SK-N-SH (cell line): ENCODE measurements around the gene RASGRF2. TPM values are rescaled to one million over a fixed set of nuclear protein-coding genes. Genes with fewer than 3 reads are reported as not detected.

ENCODE experiments used
- CTCF ChIA-PET: fragments of 300-600, 350-600 bp; formaldehyde crosslinking; extraction: SDS; loops from one replicate; lab custom pipeline; 2021; lab: Yijun Ruan, JAX
- POLR2A ChIA-PET: fragments of 350-600 bp; sonication (Branson Sonifier 250); formaldehyde crosslinking; extraction: SDS; loops from one replicate; lab custom pipeline; 2020; ENCODE audit warnings: antibody characterized with exemption, inconsistent platforms; lab: Yijun Ruan, JAX
- DNase-seq: peaks from one replicate; pipeline ENCODE4 v3.0.0; 2012
- H2AFZ ChIP-seq: fragments of 200-600 bp; sonication (generic); 2 replicates; pipeline ENCODE4 v1.8.1; 2016; ENCODE audit warnings: antibody characterized with exemption, mild to moderate bottlenecking, low read depth
- H3F3A ChIP-seq: fragments of 200-600 bp; sonication (generic); replicated peaks from 2 replicates; pipeline ENCODE3; 2016; ENCODE audit warnings: antibody characterized with exemption, mild to moderate bottlenecking; ENCODE audit not compliant: insufficient read depth
- H3K27ac ChIP-seq, 2 experiments: fragments of 200-500 bp in 1 of 2; fragments of 200-600 bp in 1 of 2; sonication (Bioruptor generic) in 1 of 2; sonication (generic), shearing (Covaris generic) in 1 of 2; 2 replicates each; pipeline versions ENCODE4 v1.5.1 to v1.6.1; 2014 to 2016; ENCODE audit warnings: low read depth in 2 of 2, inconsistent platforms in 1 of 2, low read length in 1 of 2, mild to moderate bottlenecking in 1 of 2, mixed read lengths in 1 of 2
- H3K27me3 ChIP-seq: fragments of 200-600 bp; sonication (generic), shearing (Covaris generic); 2 replicates; pipeline ENCODE4 v1.6.1; 2016; ENCODE audit warnings: mixed run types; ENCODE audit not compliant: insufficient read depth
- H3K36me3 ChIP-seq, 2 experiments: fragments of 200-500 bp in 1 of 2; fragments of 200-600 bp in 1 of 2; sonication (Bioruptor generic) in 1 of 2; sonication (generic) in 1 of 2; replicated peaks in 1 of 2; 2 replicates each; pipeline versions ENCODE3 to v1.5.1; 2014 to 2016; ENCODE audit warnings: low read length in 1 of 2, mild to moderate bottlenecking in 1 of 2; ENCODE audit not compliant: insufficient read depth in 2 of 2, control insufficient read depth in 1 of 2
- H3K4me1 ChIP-seq, 2 experiments: fragments of 200-500 bp in 1 of 2; fragments of 200-600 bp in 1 of 2; sonication (Bioruptor generic) in 1 of 2; sonication (generic), shearing (Covaris generic) in 1 of 2; 2 replicates each; pipeline versions ENCODE4 v1.5.1 to v1.6.1; 2014 to 2016; ENCODE audit warnings: low read depth in 1 of 2, low read length in 1 of 2, mixed run types in 1 of 2; ENCODE audit not compliant: insufficient read depth in 2 of 2, control insufficient read depth in 1 of 2
- H3K4me2 ChIP-seq: fragments of 200-600 bp; sonication (generic), shearing (Covaris generic); 2 replicates; pipeline ENCODE4 v1.6.1; 2017; ENCODE audit warnings: mixed run types
- H3K4me3 ChIP-seq, 2 experiments: fragments of 200-500 bp in 1 of 2; fragments of 200-600 bp in 1 of 2; sonication (Bioruptor generic) in 1 of 2; sonication (generic), shearing (Covaris generic) in 1 of 2; 2 replicates each; pipeline versions ENCODE4 v1.5.1 to v1.8.1; 2014 to 2016; ENCODE audit warnings: low read depth in 2 of 2, inconsistent platforms in 1 of 2, low read length in 1 of 2, mild to moderate bottlenecking in 1 of 2, mixed read lengths in 1 of 2, moderate library complexity in 1 of 2
- H3K79me2 ChIP-seq: fragments of 200-600 bp; sonication (generic); 2 replicates; pipeline ENCODE4 v1.8.1; 2017; ENCODE audit warnings: mild to moderate bottlenecking; ENCODE audit not compliant: insufficient read depth
- H3K9ac ChIP-seq: fragments of 200-600 bp; sonication (generic); 2 replicates; pipeline ENCODE4 v1.6.1; 2017; ENCODE audit warnings: mixed run types
- H3K9me2 ChIP-seq: fragments of 200-600 bp; sonication (generic); 2 replicates; pipeline ENCODE4 v1.6.1; 2017; ENCODE audit warnings: mixed run types
- H3K9me3 ChIP-seq: fragments of 200-600 bp; sonication (generic); 2 replicates; pipeline ENCODE4 v1.6.1; 2017; ENCODE audit warnings: mixed run types, mild to moderate bottlenecking, moderate library complexity
- H4K20me1 ChIP-seq: fragments of 200-600 bp; sonication (generic); 2 replicates; pipeline ENCODE4 v1.6.1; 2017; ENCODE audit warnings: mild to moderate bottlenecking, mixed run types; ENCODE audit not compliant: insufficient read depth
- CHD2 ChIP-seq: fragments of 150-350 bp; IDR thresholded peaks from 2 replicates; pipeline ENCODE4 v1.6.1; 2018; ENCODE audit warnings: low read length; ENCODE audit not compliant: partially characterized antibody
- CTCF ChIP-seq: fragments of 200-600 bp; sonication (generic); IDR thresholded peaks from 2 replicates; pipeline ENCODE4 v1.6.1; 2017; ENCODE audit warnings: antibody characterized with exemption, mild to moderate bottlenecking, moderate library complexity
- ELF1 ChIP-seq: IDR thresholded peaks from 2 replicates; pipeline ENCODE4 v1.4.0; 2012
- EP300 ChIP-seq, 2 experiments: IDR thresholded peaks; 2 replicates each; pipeline versions ENCODE4 v1.4.0 to v1.6.1; 2012; ENCODE audit warnings: borderline replicate concordance in 1 of 2, low read depth in 1 of 2, low read length in 1 of 2
- EZH2phosphoT487 ChIP-seq: fragments of 200-600 bp; sonication (generic); IDR thresholded peaks from 2 replicates; pipeline ENCODE4 v1.6.1; 2017; ENCODE audit warnings: low read depth, mixed run types, mild to moderate bottlenecking, antibody characterized with exemption, moderate library complexity, borderline replicate concordance
- FOXJ3 ChIP-seq: sonication (generic); formaldehyde crosslinking; IDR thresholded peaks from 2 replicates; pipeline ENCODE4 v1.5.1; 2020; ENCODE audit warnings: mild to moderate bottlenecking, missing genetic modification reagents
- FOXM1 ChIP-seq: IDR thresholded peaks from 2 replicates; pipeline ENCODE4 v1.4.0; 2012; ENCODE audit warnings: low read depth, mild to moderate bottlenecking
- GABPA ChIP-seq: IDR thresholded peaks from 2 replicates; pipeline ENCODE4 v1.4.0; 2012; ENCODE audit warnings: low read depth, mild to moderate bottlenecking
- GATA2 ChIP-seq: sonication (generic); formaldehyde crosslinking; IDR thresholded peaks from 2 replicates; pipeline ENCODE4 v1.5.0; 2020; ENCODE audit warnings: mild to moderate bottlenecking, missing genetic modification reagents
- JUND ChIP-seq: IDR thresholded peaks from 2 replicates; pipeline ENCODE4 v1.4.0; 2012
- MXI1 ChIP-seq: IDR thresholded peaks from 2 replicates; pipeline ENCODE4 v1.6.1; 2012; ENCODE audit warnings: mild to moderate bottlenecking, low read depth, low read length, improper control_type of control experiment
- NRF1 ChIP-seq: IDR thresholded peaks from 2 replicates; pipeline ENCODE4 v1.6.1; 2012; ENCODE audit warnings: low read depth, mild to moderate bottlenecking, low read length
- POLR2AphosphoS5 ChIP-seq: IDR thresholded peaks from 2 replicates; pipeline ENCODE4 v1.6.1; 2012; ENCODE audit warnings: low read depth, low read length
- REST ChIP-seq: IDR thresholded peaks from 2 replicates; pipeline ENCODE4 v1.6.1; 2012; ENCODE audit warnings: mild to moderate bottlenecking, low read depth, low read length, moderate library complexity
- RXRA ChIP-seq: IDR thresholded peaks from 2 replicates; pipeline ENCODE4 v1.4.0; 2012; ENCODE audit warnings: low read depth, mild to moderate bottlenecking, borderline replicate concordance
- SIN3A ChIP-seq: IDR thresholded peaks from 2 replicates; pipeline ENCODE4 v1.6.1; 2012; ENCODE audit warnings: low read depth, mild to moderate bottlenecking, low read length, moderate library complexity, borderline replicate concordance
- SMC3 ChIP-seq: IDR thresholded peaks from 2 replicates; pipeline ENCODE4 v1.6.1; 2012; ENCODE audit warnings: low read depth, low read length, improper control_type of control experiment
- TCF12 ChIP-seq: IDR thresholded peaks from 2 replicates; pipeline ENCODE4 v1.4.0; 2012
- USF1 ChIP-seq: IDR thresholded peaks from 2 replicates; pipeline ENCODE4 v1.4.0; 2012; ENCODE audit warnings: low read depth, borderline replicate concordance
- WGBS: methylation state at CpG from one replicate; pipeline ENCODE4 v1.1.6; 2017; ENCODE audit warnings: low lambda C conversion rate; 5-methylcytosine and 5-hydroxymethylcytosine counted together
- polyA plus RNA-seq, 3 experiments: library from polyadenylated mRNA; depleted of rRNA; stranded (reverse); fragments of >200 nt; gene quantifications; 2 replicates each; pipeline ENCODE4 v1.2.3, GENCODE V29; 2012
- TF ChIP-seq, protein P1 (sequence below): fragments of 150-350 bp; IDR thresholded peaks from 2 replicates; pipeline ENCODE4 v1.6.1; 2017; ENCODE audit warnings: antibody characterized with exemption, low read length, low read depth, borderline replicate concordance
- TF ChIP-seq, protein P2 (sequence below): IDR thresholded peaks from 2 replicates; pipeline ENCODE4 v1.4.0; 2012; ENCODE audit warnings: low read depth, borderline replicate concordance

RASGRF2 gene
- polyA plus RNA-seq, 1 of the 3 experiments (the other 2 are of a cell fraction), result under 0.01 TPM

GRCh38 chr5:81222285-81222684, 262.1 kb downstream of the RASGRF2 start:
- no peaks in the 10 kb centered on the region for H3F3A ChIP-seq
- CTCF ChIA-PET, result no interaction called here
- H3K9ac ChIP-seq, result no peak overlapping the region
- no peaks in the 10 kb centered on the region for H3K36me3 ChIP-seq
- H3K79me2 ChIP-seq, result no peaks in the 10 kb centered on the region
- H3K9me3 ChIP-seq, result no peaks in the 10 kb centered on the region
- no peaks in the 10 kb centered on the region; the same call in 1 of the 2 replicates for H3K9me2 ChIP-seq
- no peaks in the 10 kb centered on the region for H3K27me3 ChIP-seq
- no peak overlapping the region for H3K4me2 ChIP-seq
- H3K4me3 ChIP-seq, result no peak overlapping the region
- H4K20me1 ChIP-seq, result no peaks in the 10 kb centered on the region
- H2AFZ ChIP-seq, result no peak overlapping the region
- TF ChIP-seq SMC3 (no peak), REST (no peak), GABPA (no peak), FOXJ3 (no peak), POLR2AphosphoS5 (no peak), MXI1 (no peak), JUND (no peak), CHD2 (no peak), TCF12 (no peak), ELF1 (no peak), FOXM1 (no peak), EZH2phosphoT487 (no peak), USF1 (no peak), EP300 (IDR thresholded peaks at IDR 0.05; ENCODE audit: borderline replicate concordance in 1 of 2, low read depth in 1 of 2, low read length in 1 of 2) (no peak)
- POLR2A ChIA-PET, result interaction anchor here (0.6 kb wide), 1 partner anchor 496 kb away, joined by 3 read pairs; no protein-coding TSS in a partner anchor
- DNase-seq, result no peak
- no peak overlapping the region for H3K27ac ChIP-seq
- no peaks in the 10 kb centered on the region for H3K4me1 ChIP-seq

DNA sequence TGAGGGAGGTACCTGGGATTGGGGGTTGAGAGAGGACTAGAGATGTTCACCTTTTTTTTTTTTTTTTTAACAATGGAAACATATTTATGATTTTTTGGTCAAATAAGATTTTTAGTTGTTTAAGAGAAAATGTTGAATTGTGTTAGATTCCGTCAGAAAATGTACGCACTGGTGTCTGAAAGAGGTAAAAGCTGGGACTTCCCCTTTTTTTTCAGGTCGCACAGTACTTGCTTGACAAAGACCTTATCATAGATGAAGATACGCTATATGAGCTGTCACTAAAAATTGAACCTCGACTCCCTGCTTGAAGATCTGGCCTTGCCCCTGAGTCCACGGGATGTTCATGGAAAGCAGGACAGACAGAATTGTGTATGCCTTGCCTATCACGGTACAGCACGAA, 265.3 kb downstream of the RASGRF2 start:
- H3F3A ChIP-seq, result no peaks in the 10 kb centered on the region
- ChIA-PET POLR2A (no interaction called here), CTCF (interaction anchor here (1.2 kb wide), 1 partner anchor 74 kb away, joined by 3 read pairs; no protein-coding TSS in a partner anchor)
- no peaks in the 10 kb centered on the region for H3K9me3 ChIP-seq
- no peak overlapping the region for H3K4me3 ChIP-seq
- no peak overlapping the region for H3K27ac ChIP-seq
- no peak overlapping the region for H3K9ac ChIP-seq
- H3K4me2 ChIP-seq, result no peak overlapping the region
- no peak overlapping the region for H2AFZ ChIP-seq
- H3K27me3 ChIP-seq, result no peaks in the 10 kb centered on the region
- DNase-seq, result no peak
- no peaks in the 10 kb centered on the region for H3K36me3 ChIP-seq
- WGBS, result 88% methylated on average over 8 of the region's 8 CpGs
- H3K4me1 ChIP-seq, result no peaks in the 10 kb centered on the region
- no peaks in the 10 kb centered on the region for H4K20me1 ChIP-seq
- H3K9me2 ChIP-seq, result no peaks in the 10 kb centered on the region; the same call in 1 of the 2 replicates
- H3K79me2 ChIP-seq, result no peaks in the 10 kb centered on the region
- no peak for TF ChIP-seq GATA2 (CRISPR knock-in tag)
- no peak for TF ChIP-seq NRF1
- no peak for TF ChIP-seq SIN3A
- TF ChIP-seq RXRA, result no peak
- no peak for TF ChIP-seq CTCF
- TF ChIP-seq, protein P1, sequence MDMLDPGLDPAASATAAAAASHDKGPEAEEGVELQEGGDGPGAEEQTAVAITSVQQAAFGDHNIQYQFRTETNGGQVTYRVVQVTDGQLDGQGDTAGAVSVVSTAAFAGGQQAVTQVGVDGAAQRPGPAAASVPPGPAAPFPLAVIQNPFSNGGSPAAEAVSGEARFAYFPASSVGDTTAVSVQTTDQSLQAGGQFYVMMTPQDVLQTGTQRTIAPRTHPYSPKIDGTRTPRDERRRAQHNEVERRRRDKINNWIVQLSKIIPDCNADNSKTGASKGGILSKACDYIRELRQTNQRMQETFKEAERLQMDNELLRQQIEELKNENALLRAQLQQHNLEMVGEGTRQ, result no peak
- TF ChIP-seq, protein P2, sequence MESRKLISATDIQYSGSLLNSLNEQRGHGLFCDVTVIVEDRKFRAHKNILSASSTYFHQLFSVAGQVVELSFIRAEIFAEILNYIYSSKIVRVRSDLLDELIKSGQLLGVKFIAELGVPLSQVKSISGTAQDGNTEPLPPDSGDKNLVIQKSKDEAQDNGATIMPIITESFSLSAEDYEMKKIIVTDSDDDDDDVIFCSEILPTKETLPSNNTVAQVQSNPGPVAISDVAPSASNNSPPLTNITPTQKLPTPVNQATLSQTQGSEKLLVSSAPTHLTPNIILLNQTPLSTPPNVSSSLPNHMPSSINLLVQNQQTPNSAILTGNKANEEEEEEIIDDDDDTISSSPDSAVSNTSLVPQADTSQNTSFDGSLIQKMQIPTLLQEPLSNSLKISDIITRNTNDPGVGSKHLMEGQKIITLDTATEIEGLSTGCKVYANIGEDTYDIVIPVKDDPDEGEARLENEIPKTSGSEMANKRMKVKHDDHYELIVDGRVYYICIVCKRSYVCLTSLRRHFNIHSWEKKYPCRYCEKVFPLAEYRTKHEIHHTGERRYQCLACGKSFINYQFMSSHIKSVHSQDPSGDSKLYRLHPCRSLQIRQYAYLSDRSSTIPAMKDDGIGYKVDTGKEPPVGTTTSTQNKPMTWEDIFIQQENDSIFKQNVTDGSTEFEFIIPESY, result no peak
